Measurements from ENCODE around the gene CDCA3.
A peak's percentile ranks its signal among the peaks of the same experiment; 100 is the strongest.

CDCA3 gene

GRCh38 chr12:6838854-6839253, 12.2 kb downstream of the CDCA3 start:
- in situ Hi-C loops (cut with MboI; ENCODE audit: low pct_unique_long_range_greater_than_20kb, low sequenced_read_pairs): no loop called here

GRCh38 chr12:6837370-6838060, 13.6 kb downstream of the CDCA3 start:
- no peak for DNase-seq
- in situ Hi-C loops (cut with MboI; ENCODE audit: low pct_unique_long_range_greater_than_20kb, low sequenced_read_pairs): no loop called here

More at GRCh38 chr12:6838854-6839253, 12.2 kb downstream of the CDCA3 start:
- no peak for DNase-seq

GRCh38 chr12:6836851-6837250, 14.2 kb downstream of the CDCA3 start:
- no peak for DNase-seq
- in situ Hi-C loops (cut with MboI; ENCODE audit: low pct_unique_long_range_greater_than_20kb, low sequenced_read_pairs): no loop called here

GRCh38 chr12:6834873-6835272, 16.2 kb downstream of the CDCA3 start:
- in situ Hi-C loops (cut with MboI; ENCODE audit: low pct_unique_long_range_greater_than_20kb, low sequenced_read_pairs): no loop called here
- no peak for DNase-seq

- in situ Hi-C loops (cut with MboI; ENCODE audit: low pct_unique_long_range_greater_than_20kb, low sequenced_read_pairs): no loop called here
- no peak for DNase-seq
These were observed 16.8 kb downstream of the CDCA3 start for GRCh38 chr12:6834254-6834653.

GRCh38 chr12:6833189-6833890, 17.7 kb downstream of the CDCA3 start:
- no peak for DNase-seq
- in situ Hi-C loops (cut with MboI; ENCODE audit: low pct_unique_long_range_greater_than_20kb, low sequenced_read_pairs): no loop called here

- DNase-seq: no peak
- in situ Hi-C loops (cut with MboI; ENCODE audit: low pct_unique_long_range_greater_than_20kb, low sequenced_read_pairs): no loop called here
These were observed 19.0 kb downstream of the CDCA3 start for GRCh38 chr12:6832125-6832524.

GRCh38 chr12:6831450-6831995, 19.6 kb downstream of the CDCA3 start:
- no peak for DNase-seq
- in situ Hi-C loops (cut with MboI; ENCODE audit: low pct_unique_long_range_greater_than_20kb, low sequenced_read_pairs): no loop called here

- in situ Hi-C loops (cut with MboI; ENCODE audit: low pct_unique_long_range_greater_than_20kb, low sequenced_read_pairs): no loop called here
These were observed 20.1 kb downstream of the CDCA3 start for GRCh38 chr12:6830999-6831398.

GRCh38 chr12:6830286-6830890, 20.7 kb downstream of the CDCA3 start:
- in situ Hi-C loops (cut with MboI; ENCODE audit: low pct_unique_long_range_greater_than_20kb, low sequenced_read_pairs): no loop called here
- DNase-seq: no peak

More at GRCh38 chr12:6830999-6831398, 20.1 kb downstream of the CDCA3 start:
- no peak for DNase-seq

- DNase-seq: no peak
- in situ Hi-C loops (cut with MboI; ENCODE audit: low pct_unique_long_range_greater_than_20kb, low sequenced_read_pairs): no loop called here
These were observed 21.4 kb downstream of the CDCA3 start for GRCh38 chr12:6829536-6830220.

- in situ Hi-C loops (cut with MboI; ENCODE audit: low pct_unique_long_range_greater_than_20kb, low sequenced_read_pairs): no loop called here
- DNase-seq: peak; percentile 67
These were observed 22.1 kb downstream of the CDCA3 start for GRCh38 chr12:6828781-6829535.

GRCh38 chr12:6827982-6828780, 22.9 kb downstream of the CDCA3 start, which contains the start of gene P3H3:
P3H3 (plus strand) TSS chr12:6828407; CDS start chr12:6828441, 34 bp downstream.
- peak; percentile 47 for DNase-seq
- in situ Hi-C loops (cut with MboI; ENCODE audit: low pct_unique_long_range_greater_than_20kb, low sequenced_read_pairs): no loop called here

- in situ Hi-C loops (cut with MboI; ENCODE audit: low pct_unique_long_range_greater_than_20kb, low sequenced_read_pairs): no loop called here
- DNase-seq: peak; percentile 88
These were observed 23.6 kb downstream of the CDCA3 start for GRCh38 chr12:6827437-6827911.

- in situ Hi-C loops (cut with MboI; ENCODE audit: low pct_unique_long_range_greater_than_20kb, low sequenced_read_pairs): no loop called here
These were observed 24.2 kb downstream of the CDCA3 start for GRCh38 chr12:6826734-6827436.

GRCh38 chr12:6826125-6826733, 24.9 kb downstream of the CDCA3 start:
- in situ Hi-C loops (cut with MboI; ENCODE audit: low pct_unique_long_range_greater_than_20kb, low sequenced_read_pairs): no loop called here

More at GRCh38 chr12:6826734-6827436, 24.2 kb downstream of the CDCA3 start:
- no peak for DNase-seq

More at GRCh38 chr12:6826125-6826733, 24.9 kb downstream of the CDCA3 start:
- DNase-seq: no peak

Measured in KBM-7 (cell line).